PC-9 (cell line): Measurements from ENCODE around the gene NAGA. TPM values are rescaled to one million over a fixed set of nuclear protein-coding genes. Genes with fewer than 3 reads are reported as not detected.

Experiments
- BruUV-seq: library from RNA; stranded (reverse); fragments of 400-500 nt; replicated peaks from 2 replicates; lab custom pipeline; 2021; lab: Mats Ljungman, UMichigan
- CTCF ChIA-PET: fragments of 300-600 bp; sonication (Branson Sonifier 250); formaldehyde crosslinking; loops from one replicate; lab custom pipeline; 2022; ENCODE audit warnings: antibody characterized with exemption; lab: Charles Lee
- POLR2A ChIA-PET: fragments of 300-600 bp; sonication (Branson Sonifier 250); formaldehyde crosslinking; loops from one replicate; lab custom pipeline; 2022; ENCODE audit warnings: antibody characterized with exemption; ENCODE audit not compliant: unreplicated experiment; lab: Charles Lee
- DNase-seq, 2 experiments: peaks; one replicate each; pipeline versions ENCODE4 v3.0.0 to v3.0.0-alpha.2; 2015 to 2022; ENCODE audit warnings: mixed read lengths in 1 of 2
- H2AFZ ChIP-seq: fragments of 200-600 bp; sonication (generic); 2 replicates; pipeline ENCODE4 v1.8.1; 2017; ENCODE audit warnings: antibody characterized with exemption
- H3F3A ChIP-seq: fragments of 200-600 bp; sonication (generic); 2 replicates; pipeline ENCODE4 v1.8.1; 2017; ENCODE audit warnings: antibody characterized with exemption, mild to moderate bottlenecking, low read depth; ENCODE audit not compliant: insufficient read depth
- H3K27ac ChIP-seq: fragments of 200-600 bp; sonication (generic); 2 replicates; pipeline ENCODE4 v1.6.1; 2016; ENCODE audit warnings: mixed run types
- H3K27me3 ChIP-seq: fragments of 200-600 bp; sonication (generic); 2 replicates; pipeline ENCODE4 v1.6.1; 2016; ENCODE audit warnings: low read depth, mixed run types; ENCODE audit not compliant: insufficient read depth
- H3K36me3 ChIP-seq: fragments of 200-600 bp; sonication (generic); 2 replicates; pipeline ENCODE4 v1.6.1; 2016; ENCODE audit warnings: low read depth, mixed run types
- H3K4me1 ChIP-seq: fragments of 200-600 bp; sonication (generic); replicated peaks from 2 replicates; pipeline ENCODE4 v1.6.1; 2016; ENCODE audit warnings: mixed run types; ENCODE audit not compliant: insufficient read depth
- H3K4me2 ChIP-seq: fragments of 200-600 bp; sonication (generic); 2 replicates; pipeline ENCODE4 v1.6.1; 2017; ENCODE audit warnings: mixed run types
- H3K4me3 ChIP-seq: fragments of 200-600 bp; sonication (generic); 2 replicates; pipeline ENCODE4 v1.6.1; 2016; ENCODE audit warnings: mixed run types
- H3K79me2 ChIP-seq: fragments of 200-600 bp; sonication (generic); 2 replicates; pipeline ENCODE4 v1.6.1; 2017; ENCODE audit warnings: low read depth, mixed run types
- H3K9me2 ChIP-seq: fragments of 200-600 bp; sonication (generic); 2 replicates; pipeline ENCODE4 v1.8.1; 2017; ENCODE audit warnings: mild to moderate bottlenecking; ENCODE audit not compliant: insufficient read depth
- H3K9me3 ChIP-seq: fragments of 200-600 bp; sonication (generic); 2 replicates; pipeline ENCODE4 v1.8.1; 2016; ENCODE audit warnings: low read depth; ENCODE audit not compliant: insufficient read depth
- H4K20me1 ChIP-seq: fragments of 200-600 bp; sonication (generic); 2 replicates; pipeline ENCODE4 v1.8.1; 2017; ENCODE audit not compliant: insufficient read depth
- EZH2 ChIP-seq: fragments of 200-600 bp; sonication (generic); IDR thresholded peaks from 2 replicates; pipeline ENCODE4 v1.8.0; 2017; ENCODE audit warnings: antibody characterized with exemption, low read depth
- intact Hi-C: fragments of 100-400 bp; cut with micrococcal nuclease; formaldehyde crosslinking; loops from one replicate; pipeline ENCODE4 v1.10.0; 2022; ENCODE audit not compliant: unreplicated experiment
- total RNA-seq: library from RNA; stranded (reverse); gene quantifications from 2 replicates; pipeline ENCODE4 v1.2.3, GENCODE V29; 2021
- TF ChIP-seq, protein P1 (sequence below): fragments of 200-600 bp; sonication (generic); conservative IDR thresholded peaks from 2 replicates; pipeline ENCODE4 v1.6.1; 2017; ENCODE audit warnings: mixed run types, antibody characterized with exemption, mild to moderate bottlenecking, moderate library complexity

NAGA gene
- total RNA-seq, 1 experiment from 2014 or later = 15.9 TPM

DNA sequence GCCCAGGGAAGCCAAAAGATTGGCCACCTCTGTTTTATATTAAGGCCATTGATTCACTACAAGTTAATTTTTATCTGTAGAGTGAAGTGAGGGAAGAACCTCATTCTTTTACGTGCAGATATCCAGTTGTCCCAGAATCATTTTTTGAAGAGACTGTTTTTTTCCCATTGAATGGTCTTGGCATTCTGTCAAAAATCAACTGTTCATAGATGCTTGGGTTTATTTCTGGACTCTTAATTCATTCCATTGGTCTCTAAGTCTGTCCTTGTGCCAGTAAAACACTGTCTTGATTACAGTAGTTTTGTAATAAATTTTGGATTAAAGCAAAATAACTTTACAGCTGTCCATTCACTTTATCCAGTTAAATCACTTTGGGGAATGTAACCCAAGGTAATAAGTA, 45.2 kb downstream of the NAGA start:
- DNase-seq = no peak
- no TSS peak for BruUV-seq

DNA sequence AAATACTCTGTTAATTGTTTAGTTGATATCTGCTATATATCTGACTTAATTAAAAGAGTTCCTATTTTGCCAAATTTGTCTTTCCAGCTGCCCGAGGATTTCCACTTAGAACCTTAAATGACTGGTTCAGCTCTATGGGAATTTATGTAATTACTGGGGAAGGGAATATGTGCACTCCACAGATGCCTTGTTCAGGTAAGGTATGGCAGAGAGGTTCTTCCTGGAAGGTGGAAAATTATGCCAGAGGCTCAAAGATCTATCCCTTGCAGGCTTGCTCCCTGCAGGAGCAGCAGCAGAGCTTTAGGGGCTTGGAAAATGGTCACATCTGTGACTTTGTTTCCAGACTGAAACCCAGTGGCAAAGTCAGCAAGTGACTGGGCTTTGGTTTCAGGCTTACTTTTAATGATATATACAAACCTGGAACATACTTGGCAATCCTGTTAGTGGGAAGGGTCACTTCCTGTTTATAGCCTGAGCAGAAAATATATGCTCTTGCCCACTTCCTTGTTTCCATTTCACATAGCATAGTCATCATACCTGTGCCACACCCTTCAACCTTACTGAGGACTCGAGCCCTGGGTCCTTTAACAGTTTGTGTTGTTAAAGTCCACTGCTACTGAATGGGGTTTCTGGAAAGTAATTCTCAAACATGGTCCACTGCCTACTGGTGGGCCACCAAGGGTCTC, 48.3 kb downstream of the NAGA start:
- no peaks in the 10 kb centered on the region for H3K9me3 ChIP-seq
- H3K27me3 ChIP-seq = no peaks in the 10 kb centered on the region
- H3K27ac ChIP-seq = peak overlapping the region; percentile 90
- H3K36me3 ChIP-seq = no peaks in the 10 kb centered on the region
- ChIA-PET CTCF (no interaction called here), POLR2A (no interaction called here)
- no TSS peak for BruUV-seq
- no peaks in the 10 kb centered on the region for H3K9me2 ChIP-seq
- no peak for TF ChIP-seq EZH2
- TF ChIP-seq, protein P1, sequence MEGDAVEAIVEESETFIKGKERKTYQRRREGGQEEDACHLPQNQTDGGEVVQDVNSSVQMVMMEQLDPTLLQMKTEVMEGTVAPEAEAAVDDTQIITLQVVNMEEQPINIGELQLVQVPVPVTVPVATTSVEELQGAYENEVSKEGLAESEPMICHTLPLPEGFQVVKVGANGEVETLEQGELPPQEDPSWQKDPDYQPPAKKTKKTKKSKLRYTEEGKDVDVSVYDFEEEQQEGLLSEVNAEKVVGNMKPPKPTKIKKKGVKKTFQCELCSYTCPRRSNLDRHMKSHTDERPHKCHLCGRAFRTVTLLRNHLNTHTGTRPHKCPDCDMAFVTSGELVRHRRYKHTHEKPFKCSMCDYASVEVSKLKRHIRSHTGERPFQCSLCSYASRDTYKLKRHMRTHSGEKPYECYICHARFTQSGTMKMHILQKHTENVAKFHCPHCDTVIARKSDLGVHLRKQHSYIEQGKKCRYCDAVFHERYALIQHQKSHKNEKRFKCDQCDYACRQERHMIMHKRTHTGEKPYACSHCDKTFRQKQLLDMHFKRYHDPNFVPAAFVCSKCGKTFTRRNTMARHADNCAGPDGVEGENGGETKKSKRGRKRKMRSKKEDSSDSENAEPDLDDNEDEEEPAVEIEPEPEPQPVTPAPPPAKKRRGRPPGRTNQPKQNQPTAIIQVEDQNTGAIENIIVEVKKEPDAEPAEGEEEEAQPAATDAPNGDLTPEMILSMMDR = no peak
- H3K79me2 ChIP-seq = no peaks in the 10 kb centered on the region
- peak; percentile 28 to 89 for DNase-seq
- peaks cover 5% of the 10 kb centered on the region; the same call in 1 of the 2 replicates for H3F3A ChIP-seq
- intact Hi-C loops = loop anchor here (1.0 kb wide), 1 partner anchor 23 kb away; no protein-coding TSS in a partner anchor
- H3K4me3 ChIP-seq = no peak overlapping the region
- H4K20me1 ChIP-seq = no peaks in the 10 kb centered on the region
- H3K4me2 ChIP-seq = peak overlapping the region; percentile 62
- H2AFZ ChIP-seq = peak overlapping the region; percentile 74; the same call in 1 of the 2 replicates
- peaks cover 19% of the 10 kb centered on the region for H3K4me1 ChIP-seq

More for the DNA sequence above, 45.2 kb downstream of the NAGA start:
- no peak overlapping the region for H3K27ac ChIP-seq
- H3K9me3 ChIP-seq = no peaks in the 10 kb centered on the region
- H3K36me3 ChIP-seq = no peaks in the 10 kb centered on the region
- ChIA-PET CTCF (no interaction called here), POLR2A (interaction anchor here (0.6 to 0.7 kb wide), 2 partner anchors 30 to 190 kb away, joined by 3 to 6 read pairs; no protein-coding TSS in a partner anchor)
- H3K4me1 ChIP-seq = peaks cover 19% of the 10 kb centered on the region
- no peak overlapping the region for H2AFZ ChIP-seq
- H3F3A ChIP-seq = peaks cover 5% of the 10 kb centered on the region; the same call in 1 of the 2 replicates
- H3K27me3 ChIP-seq = no peaks in the 10 kb centered on the region
- TF ChIP-seq, protein P1 = no peak
- TF ChIP-seq EZH2 = no peak
- no peaks in the 10 kb centered on the region for H4K20me1 ChIP-seq
- no peak overlapping the region for H3K4me2 ChIP-seq
- H3K79me2 ChIP-seq = no peaks in the 10 kb centered on the region
- intact Hi-C loops = no loop called here
- no peak overlapping the region for H3K4me3 ChIP-seq
- no peaks in the 10 kb centered on the region for H3K9me2 ChIP-seq

DNA sequence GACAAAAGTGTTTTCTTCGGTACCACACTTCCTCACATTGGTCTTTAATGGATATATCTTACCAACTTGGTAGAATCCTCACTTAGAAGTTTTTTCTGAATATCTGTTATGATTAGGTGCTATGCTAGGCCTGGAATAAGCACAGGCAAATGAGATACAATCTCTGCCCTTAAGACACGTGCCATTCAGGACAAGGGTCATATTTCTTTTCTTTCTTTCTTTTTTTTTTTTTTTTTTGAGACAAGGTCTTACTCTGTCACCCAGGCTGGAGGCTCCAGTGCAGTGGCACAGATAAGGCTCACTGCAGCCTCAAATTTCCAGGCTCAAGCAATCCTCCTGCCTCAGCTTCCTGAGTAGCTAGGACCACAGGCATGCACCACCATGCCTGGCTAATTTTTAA, 49.0 kb downstream of the NAGA start:
- BruUV-seq = no TSS peak
- H3K9me3 ChIP-seq = no peaks in the 10 kb centered on the region
- H3K4me2 ChIP-seq = no peak overlapping the region
- ChIA-PET POLR2A (no interaction called here), CTCF (no interaction called here)
- H3K27me3 ChIP-seq = no peaks in the 10 kb centered on the region
- intact Hi-C loops = no loop called here
- no peak overlapping the region for H2AFZ ChIP-seq
- no peaks in the 10 kb centered on the region for H3K9me2 ChIP-seq
- no peaks in the 10 kb centered on the region for H3K79me2 ChIP-seq
- H3K36me3 ChIP-seq = no peaks in the 10 kb centered on the region
- H4K20me1 ChIP-seq = no peaks in the 10 kb centered on the region
- H3K4me1 ChIP-seq = peaks cover 20% of the 10 kb centered on the region
- peak overlapping the region; percentile 90 for H3K27ac ChIP-seq
- TF ChIP-seq EZH2 = no peak
- TF ChIP-seq, protein P1 = no peak
- no peak overlapping the region for H3K4me3 ChIP-seq
- peaks cover 5% of the 10 kb centered on the region; the same call in 1 of the 2 replicates for H3F3A ChIP-seq
- DNase-seq = no peak
